ENCODE measurements around the gene BRINP2.
"Not testable (repeated sequence)": the region's sequence is repeated elsewhere in the genome, so short reads cannot be mapped to it uniquely, and the experiment has no call there.

BRINP2 gene

DNA sequence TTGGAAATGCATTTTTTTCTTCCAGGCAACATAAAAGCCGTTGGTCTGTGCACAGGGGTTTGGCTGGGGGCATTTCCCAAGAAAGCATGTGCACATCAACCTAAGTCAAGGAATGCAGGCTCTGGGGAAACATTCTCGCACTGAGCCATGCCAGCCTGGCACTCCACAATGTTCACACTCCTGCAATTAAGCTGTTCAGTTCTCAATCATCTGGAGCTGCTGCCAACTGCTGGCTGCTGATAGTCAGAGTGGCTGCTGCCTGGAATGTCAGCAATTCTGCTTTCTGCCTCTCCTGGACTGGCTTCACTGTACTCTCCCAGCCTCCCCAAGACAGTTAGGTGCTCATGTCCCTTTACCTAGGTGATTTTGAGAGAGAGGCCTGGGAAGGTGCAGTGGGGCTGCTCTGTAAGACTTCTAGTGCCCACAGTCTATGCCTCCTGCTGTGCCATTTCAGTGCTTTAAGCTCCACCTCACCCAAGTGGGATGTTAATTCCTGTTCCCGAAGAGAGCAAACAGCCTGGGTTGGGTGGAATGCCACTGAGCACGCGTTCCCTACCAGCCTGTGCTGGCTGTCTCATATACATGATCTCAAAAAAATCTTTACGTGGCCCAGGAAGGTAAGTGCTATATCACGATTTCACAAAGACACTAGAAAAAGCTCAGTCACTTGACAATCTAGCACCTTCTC lies 131.7 kb downstream of the BRINP2 start:
- H3K4me1 Mint-ChIP-seq: no peaks in the 10 kb centered on the region
- DNase-seq: no peak
- H3K27ac Mint-ChIP-seq: no peak overlapping the region
- no peaks in the 10 kb centered on the region for H3K27me3 Mint-ChIP-seq
- peaks cover 4 to 11% of the 10 kb centered on the region in 2 donors for H3K9me3 Mint-ChIP-seq
- no peak for ATAC-seq
- no peak overlapping the region for H3K4me3 Mint-ChIP-seq

- no peaks in the 10 kb centered on the region for H3K4me1 Mint-ChIP-seq
- ATAC-seq (no peak), DNase-seq (no peak)
- no peak overlapping the region for H3K4me3 Mint-ChIP-seq
- no peak overlapping the region for H3K27ac Mint-ChIP-seq
- H3K27me3 Mint-ChIP-seq: no peaks in the 10 kb centered on the region
- peaks cover 0 to 11% of the 10 kb centered on the region in 2 donors for H3K9me3 Mint-ChIP-seq
These were observed 134.6 kb downstream of the BRINP2 start for GRCh38 chr1:177305040-177306018.

GRCh38 chr1:177306019-177306415 lies 135.3 kb downstream of the BRINP2 start:
- no peak overlapping the region for H3K4me3 Mint-ChIP-seq
- ATAC-seq: no peak
- H3K27ac Mint-ChIP-seq: no peak overlapping the region
- no peaks in the 10 kb centered on the region for H3K4me1 Mint-ChIP-seq
- no peaks in the 10 kb centered on the region for H3K27me3 Mint-ChIP-seq
- no peak for DNase-seq
- H3K9me3 Mint-ChIP-seq: peaks cover 0 to 11% of the 10 kb centered on the region in 2 donors

GRCh38 chr1:177306981-177307380 lies 136.2 kb downstream of the BRINP2 start:
- no peak overlapping the region for H3K4me3 Mint-ChIP-seq
- ATAC-seq: no peak

GRCh38 chr1:177307771-177308170 lies 137.0 kb downstream of the BRINP2 start:
- DNase-seq (no peak), ATAC-seq (no peak)
- Mint-ChIP-seq H3K27me3 (no peaks in the 10 kb centered on the region), H3K4me3 (no peak overlapping the region), H3K9me3 (peaks cover 0 to 11% of the 10 kb centered on the region in 2 donors), H3K27ac (no peak overlapping the region), H3K4me1 (no peaks in the 10 kb centered on the region)

More at GRCh38 chr1:177306981-177307380, 136.2 kb downstream of the BRINP2 start:
- Mint-ChIP-seq H3K27ac (no peak overlapping the region), H3K9me3 (peaks cover 0 to 11% of the 10 kb centered on the region in 2 donors), H3K4me1 (no peaks in the 10 kb centered on the region), H3K27me3 (no peaks in the 10 kb centered on the region)
- DNase-seq: no peak

- H3K9me3 Mint-ChIP-seq: peaks cover 0 to 1% of the 10 kb centered on the region in 2 donors
- H3K4me1 Mint-ChIP-seq: no peaks in the 10 kb centered on the region
- no peak overlapping the region for H3K4me3 Mint-ChIP-seq
- DNase-seq: no peak
- H3K27ac Mint-ChIP-seq: no peak overlapping the region
- H3K27me3 Mint-ChIP-seq: no peaks in the 10 kb centered on the region
- ATAC-seq: no peak
These were observed 139.1 kb downstream of the BRINP2 start for GRCh38 chr1:177309880-177310279.

GRCh38 chr1:177310326-177310725 lies 139.6 kb downstream of the BRINP2 start:
- DNase-seq (no peak), ATAC-seq (no peak)
- Mint-ChIP-seq H3K4me3 (no peak overlapping the region), H3K27me3 (no peaks in the 10 kb centered on the region), H3K4me1 (no peaks in the 10 kb centered on the region), H3K9me3 (peaks cover 0 to 5% of the 10 kb centered on the region in 2 donors), H3K27ac (no peak overlapping the region)

GRCh38 chr1:177311111-177311510 lies 140.4 kb downstream of the BRINP2 start:
- ATAC-seq (no peak), DNase-seq (no peak)
- Mint-ChIP-seq H3K9me3 (peaks cover 0 to 5% of the 10 kb centered on the region in 2 donors), H3K4me1 (no peaks in the 10 kb centered on the region), H3K27me3 (no peaks in the 10 kb centered on the region), H3K4me3 (no peak overlapping the region), H3K27ac (no peak overlapping the region)

DNA sequence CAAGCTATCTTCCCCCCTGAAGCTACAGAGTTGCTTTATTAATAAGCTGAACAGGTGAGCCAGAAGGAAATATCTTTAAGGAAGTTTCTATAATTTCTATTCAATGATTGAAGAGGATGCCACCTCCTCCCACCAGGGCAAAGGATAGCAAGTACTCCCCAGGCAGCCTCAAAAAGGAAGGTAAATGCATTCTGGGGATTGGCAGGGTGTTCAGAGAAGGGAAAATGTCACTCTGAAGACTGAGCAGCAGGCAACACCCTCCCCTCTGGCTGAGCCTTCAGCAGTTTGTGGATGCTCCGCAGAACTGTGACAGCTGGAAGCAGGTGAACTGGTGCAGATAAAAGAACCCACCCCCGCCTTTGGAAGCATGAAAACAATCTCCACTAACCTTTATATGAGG lies 140.8 kb downstream of the BRINP2 start:
- Mint-ChIP-seq H3K27me3 (no peaks in the 10 kb centered on the region), H3K9me3 (peaks cover 0 to 5% of the 10 kb centered on the region in 2 donors), H3K4me1 (no peaks in the 10 kb centered on the region), H3K27ac (no peak overlapping the region), H3K4me3 (no peak overlapping the region)
- no peak for DNase-seq
- no peak for ATAC-seq

GRCh38 chr1:177315261-177315660 lies 144.5 kb downstream of the BRINP2 start:
- no peak for DNase-seq
- H3K27ac Mint-ChIP-seq: no peak overlapping the region
- H3K4me1 Mint-ChIP-seq: no peaks in the 10 kb centered on the region
- H3K27me3 Mint-ChIP-seq: no peaks in the 10 kb centered on the region
- H3K4me3 Mint-ChIP-seq: no peak overlapping the region
- peaks cover 9 to 10% of the 10 kb centered on the region in 2 donors for H3K9me3 Mint-ChIP-seq
- ATAC-seq: no peak

GRCh38 chr1:177315761-177316160 lies 145.0 kb downstream of the BRINP2 start:
- no peak overlapping the region for H3K27ac Mint-ChIP-seq
- no peak overlapping the region for H3K4me3 Mint-ChIP-seq
- ATAC-seq (no peak), DNase-seq (no peak)
- no peaks in the 10 kb centered on the region for H3K27me3 Mint-ChIP-seq
- H3K4me1 Mint-ChIP-seq: no peaks in the 10 kb centered on the region
- peaks cover 9 to 10% of the 10 kb centered on the region in 2 donors for H3K9me3 Mint-ChIP-seq

- H3K27me3 Mint-ChIP-seq, H3K27ac Mint-ChIP-seq, H3K4me1 Mint-ChIP-seq, ATAC-seq, H3K4me3 Mint-ChIP-seq, DNase-seq: not testable (repeated sequence)
- H3K9me3 Mint-ChIP-seq: peaks cover 4 to 16% of the 10 kb centered on the region in 2 donors
These were observed 150.7 kb downstream of the BRINP2 start for GRCh38 chr1:177321434-177321833.

DNA sequence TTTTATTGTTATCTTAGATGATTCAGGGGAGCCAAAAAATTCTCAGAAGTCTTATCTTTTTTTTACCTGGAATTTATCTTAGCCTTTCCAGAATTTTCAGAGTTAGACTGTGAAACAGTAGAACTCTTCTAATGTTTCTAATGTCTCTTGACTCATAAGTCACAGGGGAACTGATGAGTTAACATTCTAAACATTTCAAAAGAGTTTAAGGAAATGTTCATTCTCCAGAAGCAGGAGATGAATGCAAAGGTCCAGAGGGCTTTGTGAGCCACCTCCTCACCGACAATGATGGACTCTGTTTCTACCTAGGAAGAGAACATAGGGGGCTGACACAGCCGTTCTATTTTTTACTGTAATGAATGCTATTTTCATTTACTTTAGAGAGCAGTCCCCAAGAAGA lies 157.5 kb downstream of the BRINP2 start:
- ATAC-seq: no peak
- Mint-ChIP-seq H3K27ac (no peak overlapping the region), H3K9me3 (peaks cover 0 to 13% of the 10 kb centered on the region in 2 donors), H3K4me1 (no peaks in the 10 kb centered on the region), H3K4me3 (no peak overlapping the region), H3K27me3 (no peaks in the 10 kb centered on the region)
- no peak for DNase-seq

- no peak for DNase-seq
These were observed 159.1 kb downstream of the BRINP2 start for GRCh38 chr1:177329871-177330270.

More at GRCh38 chr1:177329871-177330270, 159.1 kb downstream of the BRINP2 start:
- Mint-ChIP-seq H3K27me3 (no peaks in the 10 kb centered on the region), H3K4me1 (no peaks in the 10 kb centered on the region), H3K27ac (no peak overlapping the region), H3K4me3 (no peak overlapping the region), H3K9me3 (peaks cover 0 to 13% of the 10 kb centered on the region in 2 donors)
- no peak for ATAC-seq
